ENCODE data around the gene WDR20. TPM values are rescaled to one million over a fixed set of nuclear protein-coding genes. Genes with fewer than 3 reads are reported as not detected.

WDR20 gene
- total and polyA plus RNA-seq, 2 of the 4 experiments (the other 2 are of a cell fraction) = 20.3 to 27.4 TPM

- Histone ChIP-seq H4K20me1 (ENCODE audit: insufficient read depth, low read length) (peaks cover 34% of the 10 kb centered on the region), H3K4me2 (ENCODE audit: low read depth, low read length) (no peak overlapping the region)
- BruUV-seq (replicated peaks) = no TSS peak
Measured at GRCh38 chr14:102141797-102142196, 2.1 kb downstream of the WDR20 start.

More at GRCh38 chr14:102141797-102142196, 2.1 kb downstream of the WDR20 start:
- Histone ChIP-seq H3K36me3 (ENCODE audit: control insufficient read depth, insufficient read depth, low read length) (peaks cover 2% of the 10 kb centered on the region), H3K18ac (ENCODE audit: low read depth, low read length) (no peak overlapping the region), H2AK5ac (ENCODE audit: low read depth, low read length) (no peak overlapping the region), H2BK5ac (ENCODE audit: low read depth, low read length, poor library complexity, severe bottlenecking) (no peak overlapping the region), H3K9ac (ENCODE audit: low read depth, low read length) (no peak overlapping the region), H3K14ac (replicated peaks; ENCODE audit: low read depth, low read length) (no peak overlapping the region), H2AK9ac (replicated peaks; ENCODE audit: low read depth, low read length, poor library complexity) (no peak overlapping the region), H4K8ac (ENCODE audit: low read depth in 2 of 2, low read length in 2 of 2) (no peak overlapping the region), H2BK15ac (ENCODE audit: low read depth, low read length) (no peak overlapping the region), H3K4me3 (ENCODE audit: insufficient read depth, low read depth, low read length) (no peak overlapping the region), H3K23ac (ENCODE audit: low read depth, low read length) (no peak overlapping the region), H3K79me1 (ENCODE audit: low read depth in 1 of 2, low read length in 2 of 2) (peaks cover 6 to 56% of the 10 kb centered on the region in 2 experiments), H2BK20ac (ENCODE audit: low read depth, low read length) (no peak overlapping the region), H3K27me3 (ENCODE audit: control insufficient read depth, insufficient read depth, low read length) (no peaks in the 10 kb centered on the region), H3K56ac (ENCODE audit: extremely low read depth, insufficient read depth, low read length) (no peak overlapping the region), H2AFZ (replicated peaks; ENCODE audit: low read length, poor library complexity) (no peak overlapping the region), H3K9me3 (ENCODE audit: control insufficient read depth, insufficient read depth, low read length) (no peaks in the 10 kb centered on the region), H2BK120ac (ENCODE audit: low read depth, low read length) (no peak overlapping the region), H4K91ac (ENCODE audit: insufficient read depth, low read depth, low read length) (no peak overlapping the region), H3K4me1 (ENCODE audit: control insufficient read depth, insufficient read depth, low read length) (no peaks in the 10 kb centered on the region; the same call in 1 of the 2 replicates), H3K27ac (ENCODE audit: insufficient read depth, low read length) (no peak overlapping the region), H3K9me1 (ENCODE audit: insufficient read depth, low read length) (peaks cover 5% of the 10 kb centered on the region; the same call in 1 of the 2 replicates), H4K5ac (ENCODE audit: low read depth, low read length) (no peak overlapping the region), H3K4ac (ENCODE audit: low read depth, low read length) (no peak overlapping the region)
- no CpG with 5 or more reads among the region's 4 CpGs for WGBS, 2 experiments (ENCODE audit: extremely low coverage in 2 of 2, insufficient read length in 1 of 2)
- DNase-seq = no peak
- TF ChIP-seq RCOR1 (IDR thresholded peaks at IDR 0.05; ENCODE audit: insufficient replicate concordance, low read length) = no peak
- no peak for TF ChIP-seq RFX5 (IDR thresholded peaks at IDR 0.05; ENCODE audit: low read depth, low read length)
- TF ChIP-seq MAZ (IDR thresholded peaks at IDR 0.05; ENCODE audit: borderline replicate concordance, low read depth, low read length) = no peak
- no peak for TF ChIP-seq MXI1 (IDR thresholded peaks at IDR 0.05; ENCODE audit: borderline replicate concordance, low read depth, low read length)
- no peak for TF ChIP-seq RAD21 (IDR thresholded peaks at IDR 0.05; ENCODE audit: low read length)
- no peak for TF ChIP-seq CEBPB (IDR thresholded peaks at IDR 0.05; ENCODE audit: low read depth, low read length)
- no peak for TF ChIP-seq ELK1 (IDR thresholded peaks at IDR 0.05; ENCODE audit: borderline replicate concordance, low read depth, low read length)
- TF ChIP-seq MAFK (IDR thresholded peaks at IDR 0.05; ENCODE audit: low read depth, low read length) = no peak
- no peak for TF ChIP-seq SMC3 (IDR thresholded peaks at IDR 0.05; ENCODE audit: low read depth, low read length)
- TF ChIP-seq, protein P1, sequence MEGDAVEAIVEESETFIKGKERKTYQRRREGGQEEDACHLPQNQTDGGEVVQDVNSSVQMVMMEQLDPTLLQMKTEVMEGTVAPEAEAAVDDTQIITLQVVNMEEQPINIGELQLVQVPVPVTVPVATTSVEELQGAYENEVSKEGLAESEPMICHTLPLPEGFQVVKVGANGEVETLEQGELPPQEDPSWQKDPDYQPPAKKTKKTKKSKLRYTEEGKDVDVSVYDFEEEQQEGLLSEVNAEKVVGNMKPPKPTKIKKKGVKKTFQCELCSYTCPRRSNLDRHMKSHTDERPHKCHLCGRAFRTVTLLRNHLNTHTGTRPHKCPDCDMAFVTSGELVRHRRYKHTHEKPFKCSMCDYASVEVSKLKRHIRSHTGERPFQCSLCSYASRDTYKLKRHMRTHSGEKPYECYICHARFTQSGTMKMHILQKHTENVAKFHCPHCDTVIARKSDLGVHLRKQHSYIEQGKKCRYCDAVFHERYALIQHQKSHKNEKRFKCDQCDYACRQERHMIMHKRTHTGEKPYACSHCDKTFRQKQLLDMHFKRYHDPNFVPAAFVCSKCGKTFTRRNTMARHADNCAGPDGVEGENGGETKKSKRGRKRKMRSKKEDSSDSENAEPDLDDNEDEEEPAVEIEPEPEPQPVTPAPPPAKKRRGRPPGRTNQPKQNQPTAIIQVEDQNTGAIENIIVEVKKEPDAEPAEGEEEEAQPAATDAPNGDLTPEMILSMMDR (conservative IDR thresholded peaks at IDR 0.05; ENCODE audit: low read depth, low read length) = no peak
- TF ChIP-seq NFE2L2 (IDR thresholded peaks at IDR 0.05; ENCODE audit: low read depth, low read length) = no peak
- no peak for TF ChIP-seq BHLHE40 (IDR thresholded peaks at IDR 0.05; ENCODE audit: low read depth, low read length)
- TF ChIP-seq, protein P2, sequence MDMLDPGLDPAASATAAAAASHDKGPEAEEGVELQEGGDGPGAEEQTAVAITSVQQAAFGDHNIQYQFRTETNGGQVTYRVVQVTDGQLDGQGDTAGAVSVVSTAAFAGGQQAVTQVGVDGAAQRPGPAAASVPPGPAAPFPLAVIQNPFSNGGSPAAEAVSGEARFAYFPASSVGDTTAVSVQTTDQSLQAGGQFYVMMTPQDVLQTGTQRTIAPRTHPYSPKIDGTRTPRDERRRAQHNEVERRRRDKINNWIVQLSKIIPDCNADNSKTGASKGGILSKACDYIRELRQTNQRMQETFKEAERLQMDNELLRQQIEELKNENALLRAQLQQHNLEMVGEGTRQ (IDR thresholded peaks at IDR 0.05; ENCODE audit: low read depth, low read length) = no peak
- no peak for TF ChIP-seq FOS (IDR thresholded peaks at IDR 0.05; ENCODE audit: low read depth, low read length)
- no peak for TF ChIP-seq CHD1 (IDR thresholded peaks at IDR 0.05; ENCODE audit: low read depth, low read length)
- no peak for TF ChIP-seq POLR2A (IDR thresholded peaks at IDR 0.05; ENCODE audit: low read depth, low read length)
- dilution Hi-C loops (cut with HindIII; ENCODE audit: low sequenced_read_pairs, unreplicated experiment) = no loop called here
- in situ Hi-C loops (cut with MboI; ENCODE audit: low sequenced_read_pairs) = loop anchor here (10.0 kb wide), 1 partner anchor 173 kb away; the partner anchor contains the start of gene ZNF839
- intact Hi-C loops (cut with micrococcal nuclease) = loop anchor here (2.0 kb wide), 1 partner anchor 55 kb away; the partner anchor contains the start of gene HSP90AA1
- ATAC-seq (ENCODE audit: low read depth) = no peak
- ChIA-PET POLR2A (ENCODE audit: unreplicated experiment) (no interaction called here), CTCF (no interaction called here)
